Eye (tissue), 1 donor: Measurements from ENCODE around the gene BAHCC1.

Source experiments
- DNase-seq: peaks from one replicate; pipeline ENCODE4 v3.0.0-alpha.2; 2015

Gene BAHCC1

GRCh38 chr17:81445642-81446503 is 50.6 kb downstream of the BAHCC1 start:
- DNase-seq, result no peak

GRCh38 chr17:81447331-81447933 is 52.2 kb downstream of the BAHCC1 start:
- DNase-seq, result no peak

- no peak for DNase-seq
Measured at GRCh38 chr17:81448442-81448841, 53.2 kb downstream of the BAHCC1 start.

- DNase-seq, result no peak
Measured at GRCh38 chr17:81448950-81449349, 53.7 kb downstream of the BAHCC1 start.

- DNase-seq, result no peak
Measured at GRCh38 chr17:81449351-81449750, 54.1 kb downstream of the BAHCC1 start.

GRCh38 chr17:81451823-81452222 is 56.6 kb downstream of the BAHCC1 start:
- no peak for DNase-seq

GRCh38 chr17:81452551-81452950 is 57.3 kb downstream of the BAHCC1 start:
- no peak for DNase-seq

- no peak for DNase-seq
Measured at GRCh38 chr17:81453076-81453475, 57.8 kb downstream of the BAHCC1 start.

- no peak for DNase-seq
Measured at GRCh38 chr17:81453712-81454111, 58.5 kb downstream of the BAHCC1 start.

- DNase-seq, result no peak
Measured at GRCh38 chr17:81454473-81454872, 59.2 kb downstream of the BAHCC1 start.

- no peak for DNase-seq
Measured at GRCh38 chr17:81455387-81455786, 60.1 kb downstream of the BAHCC1 start.

GRCh38 chr17:81456091-81456490 is 60.8 kb downstream of the BAHCC1 start:
- no peak for DNase-seq

GRCh38 chr17:81456798-81457197 is 61.5 kb downstream of the BAHCC1 start:
- DNase-seq, result peak; percentile 73

GRCh38 chr17:81457401-81457800 is 62.1 kb downstream of the BAHCC1 start:
- no peak for DNase-seq

GRCh38 chr17:81457917-81458555 is 62.8 kb downstream of the BAHCC1 start:
- DNase-seq, result no peak

- DNase-seq, result no peak
Measured at GRCh38 chr17:81458628-81459027, 63.4 kb downstream of the BAHCC1 start.

- no peak for DNase-seq
Measured at GRCh38 chr17:81459224-81459623, 64.0 kb downstream of the BAHCC1 start.

GRCh38 chr17:81459864-81460263 is 64.6 kb downstream of the BAHCC1 start:
- no peak for DNase-seq

GRCh38 chr17:81460856-81461460 is 65.7 kb downstream of the BAHCC1 start:
- no peak for DNase-seq

GRCh38 chr17:81461607-81462500 is 66.6 kb downstream of the BAHCC1 start:
- DNase-seq, result no peak

- no peak for DNase-seq
Measured at GRCh38 chr17:81462506-81463125, 67.4 kb downstream of the BAHCC1 start.

- DNase-seq, result no peak
Measured at GRCh38 chr17:81463506-81463905, 68.2 kb downstream of the BAHCC1 start.
